IMR-90 (cell line): ENCODE data around the gene STOML1. TPM values are rescaled to one million over a fixed set of nuclear protein-coding genes. Genes with fewer than 3 reads are reported as not detected.
A peak's percentile ranks its signal among the peaks of the same experiment; 100 is the strongest.

Experiments
- ATAC-seq: fragments of 200-7000 bp; cut with Tn5 transposase; 2 replicates; pipeline ENCODE4 v1.9.1; 2020; ENCODE audit warnings: low read depth, mild to moderate bottlenecking, moderate library complexity
- Bru-seq: library from RNA; stranded (reverse); fragments of 400-500 nt; gene quantifications from one replicate; lab custom pipeline; 2021; lab: Mats Ljungman, UMichigan
- BruChase-seq, 2 experiments: library from RNA; stranded (reverse); fragments of 400-500 nt; gene quantifications; one replicate each; lab custom pipeline; 2021; lab: Mats Ljungman, UMichigan
- BruUV-seq: library from RNA; stranded (reverse); fragments of 400-500 nt; replicated peaks from 2 replicates; lab custom pipeline; 2021; lab: Mats Ljungman, UMichigan
- CTCF ChIA-PET: fragments of 300-600 bp; formaldehyde crosslinking; extraction: SDS; loops from one replicate; lab custom pipeline; 2021; ENCODE audit warnings: antibody characterized with exemption; lab: Yijun Ruan, JAX
- POLR2A ChIA-PET: fragments of 300-600 bp; sonication (Branson Sonifier 250); formaldehyde crosslinking; loops from one replicate; lab custom pipeline; 2022; ENCODE audit warnings: antibody characterized with exemption; ENCODE audit not compliant: unreplicated experiment; lab: Charles Lee
- DNase-seq: peaks from one replicate; pipeline ENCODE4 v3.0.0; 2013
- H2AFZ ChIP-seq: replicated peaks from 2 replicates; pipeline ENCODE3; 2013; ENCODE audit warnings: low read length, mild to moderate bottlenecking; ENCODE audit not compliant: poor library complexity
- H2AK5ac ChIP-seq: 2 replicates; pipeline ENCODE4 v1.6.1; 2013; ENCODE audit warnings: low read depth, low read length, inconsistent platforms
- H2AK9ac ChIP-seq: replicated peaks from 2 replicates; pipeline ENCODE3; 2013; ENCODE audit warnings: mild to moderate bottlenecking, low read depth, low read length, moderate library complexity; ENCODE audit not compliant: poor library complexity
- H2BK120ac ChIP-seq: 2 replicates; pipeline ENCODE4 v1.6.1; 2013; ENCODE audit warnings: low read depth, low read length, inconsistent platforms
- H2BK15ac ChIP-seq: 3 replicates; pipeline ENCODE4 v1.6.1; 2013; ENCODE audit warnings: low read depth, low read length, inconsistent platforms
- H2BK20ac ChIP-seq: 2 replicates; pipeline ENCODE4 v1.6.1; 2013; ENCODE audit warnings: low read depth, mild to moderate bottlenecking, inconsistent platforms, low read length, moderate library complexity
- H2BK5ac ChIP-seq: 2 replicates; pipeline ENCODE4 v1.6.1; 2013; ENCODE audit warnings: mild to moderate bottlenecking, low read depth, low read length, inconsistent platforms; ENCODE audit not compliant: poor library complexity, severe bottlenecking
- H3K14ac ChIP-seq: replicated peaks from 2 replicates; pipeline ENCODE4 v1.6.1; 2013; ENCODE audit warnings: low read depth, low read length, inconsistent platforms
- H3K18ac ChIP-seq: 2 replicates; pipeline ENCODE4 v1.6.1; 2013; ENCODE audit warnings: low read depth, low read length, control low read depth
- H3K23ac ChIP-seq: 2 replicates; pipeline ENCODE4 v1.6.1; 2013; ENCODE audit warnings: low read depth, low read length, inconsistent platforms
- H3K27ac ChIP-seq: 2 replicates; pipeline ENCODE4 v1.5.1; 2013; ENCODE audit warnings: mild to moderate bottlenecking, control low read depth, low read length; ENCODE audit not compliant: insufficient read depth
- H3K27me3 ChIP-seq: 2 replicates; pipeline ENCODE4 v1.6.1; 2013; ENCODE audit warnings: low read length; ENCODE audit not compliant: control insufficient read depth, insufficient read depth
- H3K36me3 ChIP-seq: 2 replicates; pipeline ENCODE4 v1.6.1; 2013; ENCODE audit warnings: low read length, mixed read lengths; ENCODE audit not compliant: control insufficient read depth, insufficient read depth
- H3K4ac ChIP-seq: 2 replicates; pipeline ENCODE4 v1.6.1; 2013; ENCODE audit warnings: low read depth, low read length, inconsistent platforms
- H3K4me1 ChIP-seq: 2 replicates; pipeline ENCODE4 v1.6.1; 2013; ENCODE audit warnings: low read length, mixed read lengths; ENCODE audit not compliant: control insufficient read depth, insufficient read depth
- H3K4me2 ChIP-seq: 2 replicates; pipeline ENCODE4 v1.6.1; 2013; ENCODE audit warnings: low read depth, mild to moderate bottlenecking, control low read depth, low read length, moderate library complexity
- H3K4me3 ChIP-seq: 2 replicates; pipeline ENCODE4 v1.5.1; 2013; ENCODE audit warnings: low read depth, mild to moderate bottlenecking, control low read depth, low read length, moderate library complexity; ENCODE audit not compliant: insufficient read depth
- H3K56ac ChIP-seq: 2 replicates; pipeline ENCODE4 v1.6.1; 2013; ENCODE audit warnings: low read length, inconsistent platforms; ENCODE audit not compliant: insufficient read depth; ENCODE audit errors: extremely low read depth
- H3K79me1 ChIP-seq, 2 experiments: 2 replicates each; pipeline ENCODE4 v1.6.1; 2013; ENCODE audit warnings: low read length in 2 of 2, inconsistent platforms in 1 of 2, low read depth in 1 of 2
- H3K9ac ChIP-seq: 2 replicates; pipeline ENCODE4 v1.6.1; 2013; ENCODE audit warnings: low read depth, low read length, control low read depth
- H3K9me1 ChIP-seq: 2 replicates; pipeline ENCODE4 v1.6.1; 2013; ENCODE audit warnings: low read length, inconsistent platforms; ENCODE audit not compliant: insufficient read depth
- H3K9me3 ChIP-seq: 2 replicates; pipeline ENCODE4 v1.6.1; 2013; ENCODE audit warnings: low read length; ENCODE audit not compliant: control insufficient read depth, insufficient read depth
- H4K20me1 ChIP-seq: 2 replicates; pipeline ENCODE4 v1.6.1; 2013; ENCODE audit warnings: low read length, inconsistent platforms; ENCODE audit not compliant: insufficient read depth
- H4K5ac ChIP-seq: 2 replicates; pipeline ENCODE4 v1.6.1; 2013; ENCODE audit warnings: mild to moderate bottlenecking, low read depth, low read length, control low read depth
- H4K8ac ChIP-seq, 2 experiments: 2 replicates each; pipeline ENCODE4 v1.6.1; 2013; ENCODE audit warnings: low read depth in 2 of 2, low read length in 2 of 2, control low read depth in 1 of 2, inconsistent platforms in 1 of 2
- H4K91ac ChIP-seq: 2 replicates; pipeline ENCODE4 v1.6.1; 2013; ENCODE audit warnings: low read depth, low read length, inconsistent platforms; ENCODE audit not compliant: insufficient read depth
- BHLHE40 ChIP-seq: fragments of 150-350 bp; IDR thresholded peaks from 2 replicates; pipeline ENCODE4 v1.6.1; 2016; ENCODE audit warnings: mild to moderate bottlenecking, low read depth, low read length
- CTCF ChIP-seq: conservative IDR thresholded peaks from 2 replicates; pipeline ENCODE4 v1.5.1; 2012; ENCODE audit warnings: mild to moderate bottlenecking, low read depth, low read length, improper control_type of control experiment
- ELK1 ChIP-seq: fragments of 150-350 bp; IDR thresholded peaks from 2 replicates; pipeline ENCODE4 v1.6.1; 2016; ENCODE audit warnings: low read depth, mild to moderate bottlenecking, low read length, moderate library complexity, borderline replicate concordance
- MAFK ChIP-seq: IDR thresholded peaks from 2 replicates; pipeline ENCODE4 v1.6.1; 2012; ENCODE audit warnings: low read depth, low read length, improper control_type of control experiment
- MAZ ChIP-seq: IDR thresholded peaks from 2 replicates; pipeline ENCODE4 v1.6.1; 2012; ENCODE audit warnings: low read depth, mild to moderate bottlenecking, low read length, improper control_type of control experiment, moderate library complexity, borderline replicate concordance
- MXI1 ChIP-seq: IDR thresholded peaks from 2 replicates; pipeline ENCODE4 v1.6.1; 2012; ENCODE audit warnings: low read depth, mild to moderate bottlenecking, low read length, moderate library complexity, borderline replicate concordance
- POLR2A ChIP-seq: IDR thresholded peaks from 2 replicates; pipeline ENCODE4 v1.6.1; 2012; ENCODE audit warnings: mild to moderate bottlenecking, low read depth, low read length
- RAD21 ChIP-seq: IDR thresholded peaks from 2 replicates; pipeline ENCODE4 v1.6.1; 2012; ENCODE audit warnings: low read length, improper control_type of control experiment
- WGBS, 2 experiments: methylation state at CpG; one replicate each; pipeline versions ENCODE4 v1.1.5 to v1.1.7; 2013; ENCODE audit warnings: missing lambda C conversion rate in 2 of 2; ENCODE audit not compliant: insufficient read length in 1 of 2; ENCODE audit errors: extremely low coverage in 2 of 2; 5-methylcytosine and 5-hydroxymethylcytosine counted together
- dilution Hi-C: fragments of 300-500 bp; cut with HindIII; formaldehyde crosslinking; loops from one replicate; pipeline ENCODE4 v1.14.3; 2018; ENCODE audit warnings: low sequenced_read_pairs; ENCODE audit not compliant: unreplicated experiment
- in situ Hi-C: fragments of 300-500 bp; cut with MboI; formaldehyde crosslinking; loops from 3 replicates; pipeline ENCODE4 v1.14.3; 2019; ENCODE audit warnings: low sequenced_read_pairs, inconsistent platforms, mixed read lengths
- intact Hi-C: fragments of 100-400 bp; cut with micrococcal nuclease; formaldehyde crosslinking; loops from 2 replicates; pipeline ENCODE4 v1.10.0; 2022
- long read RNA-seq: library from polyadenylated mRNA; unstranded; transcript quantifications from one replicate; pipeline ENCODE4 v2.0.0, GENCODE V29; 2021; ENCODE audit not compliant: unreplicated experiment
- polyA plus RNA-seq, 3 experiments: library from polyadenylated mRNA; depleted of rRNA; stranded (reverse); fragments of >200 nt; gene quantifications; 2 replicates each; pipeline ENCODE4 v1.2.3, GENCODE V29; 2012; ENCODE audit warnings: low replicate concordance in 1 of 3
- total RNA-seq: library from RNA; depleted of rRNA; stranded (reverse); fragments of >200 nt; gene quantifications from 2 replicates; pipeline ENCODE4 v1.2.3, GENCODE V29; 2012; rRNA removed

Gene STOML1
- total RNA-seq (11.8 and 12.5 TPM in 2 replicates), polyA plus RNA-seq (2012; rRNA removed) (21.2 and 25.0 TPM in 2 replicates), Bru-seq, nascent RNA (percentile 39 among the genes with signal in this experiment), BruChase-seq, experiment 1, labeled RNA remaining after a 6-hour chase (percentile 48 among the genes with signal in this experiment), BruChase-seq, experiment 2, labeled RNA remaining after a 2-hour chase (percentile 42 among the genes with signal in this experiment)
- 15.0 and 22.2 TPM in 2 replicates for polyA plus RNA-seq (2012; cell fraction: cytosol; rRNA removed)
- polyA plus RNA-seq (2012; cell fraction: nucleus; rRNA removed; ENCODE audit: low replicate concordance) = 13.0 and 29.7 TPM in 2 replicates
- long read RNA-seq, full-length matches to known transcripts = 30 of 55 reads
- long read RNA-seq, partial matches to known transcripts = 7 of 55 reads
- long read RNA-seq, other reads (novel, unspliced or antisense) = 18 of 55 reads

DNA sequence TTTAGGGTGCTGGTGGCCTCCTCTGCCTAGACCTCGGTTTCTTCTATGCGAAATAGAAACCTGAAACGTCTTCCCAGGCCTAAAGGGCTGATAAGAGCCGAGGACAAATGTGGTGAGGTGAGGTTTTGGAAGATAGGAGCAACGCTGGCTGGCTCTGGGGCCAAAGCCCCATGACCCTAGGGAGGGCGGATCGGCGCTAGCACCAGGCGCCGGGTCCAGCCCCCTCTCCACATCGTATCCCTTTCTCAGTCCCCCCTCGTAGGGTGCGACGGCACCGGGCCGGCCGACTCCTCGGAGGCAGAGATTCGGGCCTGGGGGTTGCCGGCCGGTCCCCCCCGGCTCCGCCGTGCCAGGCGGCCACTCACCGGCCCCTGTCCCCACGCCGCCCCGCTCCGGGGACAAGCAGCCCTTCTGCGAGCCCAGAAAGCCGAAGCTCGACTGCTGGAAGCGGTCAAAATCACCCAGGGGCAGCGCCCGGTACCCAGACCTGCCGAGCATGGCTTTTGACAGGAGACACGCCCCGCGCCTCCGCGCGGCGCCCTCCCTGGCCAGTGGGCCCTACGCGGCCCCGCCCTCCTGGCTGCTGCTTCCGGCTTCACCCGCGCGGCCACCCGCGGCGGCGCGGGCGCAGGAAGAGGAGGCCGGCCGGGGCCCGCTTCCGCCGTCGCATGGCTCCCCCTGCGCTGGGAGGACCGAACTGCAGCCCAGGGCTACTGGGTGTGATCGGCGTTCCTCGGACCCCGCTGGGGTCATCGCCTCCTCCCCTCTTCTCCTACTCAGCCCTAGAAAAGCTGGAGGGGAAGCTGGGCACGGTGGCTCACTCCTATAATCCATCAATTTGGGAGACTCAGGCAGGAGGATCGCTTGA lies at the start of gene STOML1:
TSS of gene STOML1 (minus strand) at position 570 of the 868 bp plus-strand sequence. CDS start at position 498, 72 bp downstream.
- WGBS, 2 experiments = 4% methylated on average over 12 of the region's 72 CpGs; no CpG with 5 or more reads in 1 of the 2 experiments
- H2AK5ac ChIP-seq = peak within 1 kb of the TSS; percentile 80
- no peaks in the 10 kb centered on the region for H3K36me3 ChIP-seq
- H3K9me1 ChIP-seq = peaks cover 36% of the 10 kb centered on the region
- peak within 1 kb of the TSS; percentile 51 for H3K4me3 ChIP-seq
- peak within 1 kb of the TSS; percentile 67 for H3K9ac ChIP-seq
- ATAC-seq (peak; percentile 83), DNase-seq (peak; percentile 93)
- no peaks in the 10 kb centered on the region for H3K27me3 ChIP-seq
- H4K8ac ChIP-seq = peak within 1 kb of the TSS; percentile 90 to 97
- H2BK20ac ChIP-seq = peak within 1 kb of the TSS; percentile 95
- ChIA-PET POLR2A (no interaction called here), CTCF (interaction anchor here (0.8 to 1.3 kb wide), 4 partner anchors 9 to 49 kb away, joined by 3 to 4 read pairs (median 3); no protein-coding TSS in a partner anchor)
- H2BK15ac ChIP-seq = peak within 1 kb of the TSS; percentile 45; the same call in 2 of the 3 replicates
- H4K91ac ChIP-seq = peak within 1 kb of the TSS; percentile 93
- intact Hi-C loops = loop anchor here (5.0 kb wide), 1 partner anchor 35 kb away; no protein-coding TSS in a partner anchor
- peak within 1 kb of the TSS; percentile 90 for H2BK5ac ChIP-seq
- peak within 1 kb of the TSS; percentile 97 for H4K5ac ChIP-seq
- H3K4me2 ChIP-seq = peak within 1 kb of the TSS; percentile 91
- in situ Hi-C loops = loop anchor here (5.0 kb wide), 1 partner anchor 45 kb away; no protein-coding TSS in a partner anchor
- H3K4me1 ChIP-seq = peaks cover 27% of the 10 kb centered on the region
- no TSS peak for BruUV-seq
- peak within 1 kb of the TSS; percentile 91 for H2AFZ ChIP-seq
- peak within 1 kb of the TSS; percentile 93 for H3K4ac ChIP-seq
- peak within 1 kb of the TSS; percentile 76; the same call in 1 of the 2 replicates for H3K23ac ChIP-seq
- peak within 1 kb of the TSS; percentile 91 for H2BK120ac ChIP-seq
- H3K14ac ChIP-seq = peak within 1 kb of the TSS; percentile 90
- dilution Hi-C loops = no loop called here
- H3K9me3 ChIP-seq = no peaks in the 10 kb centered on the region
- H4K20me1 ChIP-seq = peaks cover 5% of the 10 kb centered on the region; the same call in 1 of the 2 replicates
- H2AK9ac ChIP-seq = peak within 1 kb of the TSS; percentile 88
- H3K27ac ChIP-seq = peak within 1 kb of the TSS; percentile 88
- peaks cover 9 to 74% of the 10 kb centered on the region in 2 experiments; a peak in 3 of 4 replicates for H3K79me1 ChIP-seq
- H3K56ac ChIP-seq = 0 out of 2 replicates have a peak within 1 kb of the TSS, but pooled peaks have one; percentile 14
- H3K18ac ChIP-seq = peak within 1 kb of the TSS; percentile 91
- TF ChIP-seq POLR2A = peak; percentile 38; the same call in 1 of the 2 replicates
- TF ChIP-seq MXI1 = peak; percentile 100
- TF ChIP-seq MAZ = peak; percentile 92; the same call in 1 of the 2 replicates
- peak; percentile 88 for TF ChIP-seq CTCF
- no peak for TF ChIP-seq ELK1
- no peak for TF ChIP-seq MAFK
- 0 out of 2 replicates have a peak, but pooled peaks have one; percentile 7 for TF ChIP-seq BHLHE40
- 0 out of 2 replicates have a peak, but pooled peaks have one; percentile 10 for TF ChIP-seq RAD21
